KMS-11 (cell line): ENCODE measurements around the gene EML2.

Experiments used
- H2AFZ ChIP-seq: fragments of 200-600 bp; sonication (generic); 2 replicates; pipeline ENCODE4 v1.6.1; 2016; ENCODE audit warnings: antibody characterized with exemption, mixed run types, low read depth
- H3K27ac ChIP-seq: fragments of 200-600 bp; sonication (generic); 2 replicates; pipeline ENCODE4 v1.6.1; 2016; ENCODE audit warnings: mild to moderate bottlenecking, mixed run types
- H3K27me3 ChIP-seq: fragments of 200-600 bp; sonication (generic); 2 replicates; pipeline ENCODE4 v1.6.1; 2017; ENCODE audit warnings: mild to moderate bottlenecking, low read depth, mixed run types, moderate library complexity; ENCODE audit not compliant: insufficient read depth
- H3K36me3 ChIP-seq: fragments of 200-600 bp; sonication (generic); 2 replicates; pipeline ENCODE4 v1.6.1; 2017; ENCODE audit warnings: mild to moderate bottlenecking, mixed run types; ENCODE audit not compliant: insufficient read depth
- H3K4me1 ChIP-seq: fragments of 200-600 bp; sonication (generic); 2 replicates; pipeline ENCODE4 v1.6.1; 2016; ENCODE audit warnings: mild to moderate bottlenecking, low read depth, mixed run types; ENCODE audit not compliant: poor library complexity, severe bottlenecking
- H3K4me2 ChIP-seq: fragments of 200-600 bp; sonication (generic); 2 replicates; pipeline ENCODE4 v1.7.0; 2016; ENCODE audit warnings: mild to moderate bottlenecking, mixed run types
- H3K4me3 ChIP-seq: fragments of 200-600 bp; sonication (generic); IDR thresholded peaks from 2 replicates; pipeline ENCODE4 v1.6.1; 2017; ENCODE audit warnings: low read depth, low read length, mixed read lengths; ENCODE audit not compliant: insufficient read depth
- H3K79me2 ChIP-seq: fragments of 200-600 bp; sonication (generic); 2 replicates; pipeline ENCODE4 v1.6.1; 2016; ENCODE audit warnings: low read depth, mixed run types; ENCODE audit not compliant: insufficient read depth
- H3K9ac ChIP-seq: fragments of 200-600 bp; sonication (generic); 2 replicates; pipeline ENCODE4 v1.6.1; 2016; ENCODE audit warnings: mild to moderate bottlenecking, mixed run types
- H4K20me1 ChIP-seq: fragments of 200-600 bp; sonication (generic); 2 replicates; pipeline ENCODE4 v1.6.1; 2016; ENCODE audit warnings: mild to moderate bottlenecking, mixed run types; ENCODE audit not compliant: insufficient read depth
- TF ChIP-seq, protein P1 (sequence below): fragments of 200-600 bp; sonication (generic); conservative IDR thresholded peaks from 2 replicates; pipeline ENCODE4 v1.6.1; 2017; ENCODE audit warnings: low read depth, mild to moderate bottlenecking, antibody characterized with exemption, low read length, moderate library complexity, mixed read lengths

Gene EML2

DNA sequence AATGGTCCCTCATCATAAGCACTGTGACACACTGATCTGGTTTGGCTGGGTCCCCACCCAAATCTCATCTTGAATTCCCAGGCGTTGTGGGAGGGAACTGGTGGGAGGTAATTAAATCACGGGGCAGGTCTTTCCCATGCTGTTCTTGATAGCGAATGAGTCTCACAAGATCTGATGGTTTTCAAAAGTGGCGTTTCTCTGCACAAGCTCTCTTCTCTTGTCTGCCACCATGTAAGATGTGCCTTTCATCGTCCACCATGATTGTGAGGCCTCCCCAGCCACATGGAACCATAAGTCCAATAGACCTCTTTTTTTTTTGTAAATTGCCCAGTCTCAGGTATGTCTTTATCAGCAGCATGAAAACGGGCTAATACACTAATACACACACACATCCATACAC is 30.2 kb downstream of the EML2 start:
- no peaks in the 10 kb centered on the region for H4K20me1 ChIP-seq
- TF ChIP-seq, protein P1, sequence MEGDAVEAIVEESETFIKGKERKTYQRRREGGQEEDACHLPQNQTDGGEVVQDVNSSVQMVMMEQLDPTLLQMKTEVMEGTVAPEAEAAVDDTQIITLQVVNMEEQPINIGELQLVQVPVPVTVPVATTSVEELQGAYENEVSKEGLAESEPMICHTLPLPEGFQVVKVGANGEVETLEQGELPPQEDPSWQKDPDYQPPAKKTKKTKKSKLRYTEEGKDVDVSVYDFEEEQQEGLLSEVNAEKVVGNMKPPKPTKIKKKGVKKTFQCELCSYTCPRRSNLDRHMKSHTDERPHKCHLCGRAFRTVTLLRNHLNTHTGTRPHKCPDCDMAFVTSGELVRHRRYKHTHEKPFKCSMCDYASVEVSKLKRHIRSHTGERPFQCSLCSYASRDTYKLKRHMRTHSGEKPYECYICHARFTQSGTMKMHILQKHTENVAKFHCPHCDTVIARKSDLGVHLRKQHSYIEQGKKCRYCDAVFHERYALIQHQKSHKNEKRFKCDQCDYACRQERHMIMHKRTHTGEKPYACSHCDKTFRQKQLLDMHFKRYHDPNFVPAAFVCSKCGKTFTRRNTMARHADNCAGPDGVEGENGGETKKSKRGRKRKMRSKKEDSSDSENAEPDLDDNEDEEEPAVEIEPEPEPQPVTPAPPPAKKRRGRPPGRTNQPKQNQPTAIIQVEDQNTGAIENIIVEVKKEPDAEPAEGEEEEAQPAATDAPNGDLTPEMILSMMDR: no peak
- H3K4me3 ChIP-seq: no peak overlapping the region
- H3K9ac ChIP-seq: no peak overlapping the region
- no peaks in the 10 kb centered on the region for H3K79me2 ChIP-seq
- no peaks in the 10 kb centered on the region for H3K36me3 ChIP-seq
- peaks cover 9% of the 10 kb centered on the region for H3K4me1 ChIP-seq
- no peaks in the 10 kb centered on the region for H3K27me3 ChIP-seq
- H3K27ac ChIP-seq: no peak overlapping the region
- H2AFZ ChIP-seq: no peak overlapping the region
- no peak overlapping the region for H3K4me2 ChIP-seq

DNA sequence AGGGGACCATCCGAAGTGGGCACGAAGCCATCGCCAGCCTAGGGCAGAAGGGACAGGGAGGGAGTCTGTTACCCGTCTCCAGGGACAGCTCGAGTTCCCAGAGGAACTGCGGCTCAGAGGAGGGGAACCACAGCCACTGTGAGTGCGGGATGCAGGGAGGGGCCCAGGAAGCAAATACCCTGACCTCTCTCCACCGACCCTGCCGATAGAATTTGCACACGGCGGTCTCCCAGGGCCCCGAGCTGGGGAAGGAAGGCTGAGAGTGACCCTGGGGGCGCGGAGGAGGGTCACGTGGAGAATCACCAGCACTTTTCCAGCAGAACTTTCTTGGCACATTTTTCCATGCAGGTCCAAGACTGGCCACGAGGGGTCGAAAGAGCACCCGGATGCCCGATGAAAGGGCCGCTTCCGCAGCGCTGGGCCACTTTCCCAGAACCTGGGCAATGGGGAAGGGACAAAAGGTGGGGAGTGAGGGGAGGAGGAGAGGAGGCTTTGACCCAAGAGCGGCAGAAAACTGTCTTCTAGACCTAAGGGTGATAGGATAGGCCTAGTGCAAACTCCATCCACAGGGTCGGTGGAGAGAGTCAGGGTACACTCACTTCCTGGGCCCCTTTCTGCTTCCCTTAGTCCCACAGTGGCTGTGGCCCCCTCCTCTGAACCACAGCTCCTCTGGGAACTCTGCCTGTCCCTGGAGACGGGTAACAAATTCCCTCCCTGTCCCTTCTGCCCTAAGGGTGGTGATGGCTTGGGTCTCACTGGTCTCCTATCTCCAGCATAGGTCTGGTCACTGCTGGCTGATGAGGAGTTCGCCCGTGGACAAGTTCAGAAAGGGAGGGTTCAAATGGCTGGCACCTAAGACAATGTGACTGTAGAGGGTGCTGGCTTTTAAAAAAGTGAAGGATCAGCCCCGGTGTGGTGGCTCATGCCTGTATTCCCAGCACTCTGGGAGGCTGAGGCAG is 31.8 kb downstream of the EML2 start:
- Histone ChIP-seq H2AFZ (peak overlapping the region; percentile 69), H4K20me1 (no peaks in the 10 kb centered on the region), H3K4me1 (peaks cover 6% of the 10 kb centered on the region), H3K9ac (no peak overlapping the region), H3K36me3 (no peaks in the 10 kb centered on the region), H3K4me3 (no peak overlapping the region), H3K27me3 (peaks cover 7% of the 10 kb centered on the region; the same call in 1 of the 2 replicates), H3K4me2 (no peak overlapping the region), H3K27ac (no peak overlapping the region), H3K79me2 (no peaks in the 10 kb centered on the region)
- TF ChIP-seq, protein P1: peak; percentile 86

DNA sequence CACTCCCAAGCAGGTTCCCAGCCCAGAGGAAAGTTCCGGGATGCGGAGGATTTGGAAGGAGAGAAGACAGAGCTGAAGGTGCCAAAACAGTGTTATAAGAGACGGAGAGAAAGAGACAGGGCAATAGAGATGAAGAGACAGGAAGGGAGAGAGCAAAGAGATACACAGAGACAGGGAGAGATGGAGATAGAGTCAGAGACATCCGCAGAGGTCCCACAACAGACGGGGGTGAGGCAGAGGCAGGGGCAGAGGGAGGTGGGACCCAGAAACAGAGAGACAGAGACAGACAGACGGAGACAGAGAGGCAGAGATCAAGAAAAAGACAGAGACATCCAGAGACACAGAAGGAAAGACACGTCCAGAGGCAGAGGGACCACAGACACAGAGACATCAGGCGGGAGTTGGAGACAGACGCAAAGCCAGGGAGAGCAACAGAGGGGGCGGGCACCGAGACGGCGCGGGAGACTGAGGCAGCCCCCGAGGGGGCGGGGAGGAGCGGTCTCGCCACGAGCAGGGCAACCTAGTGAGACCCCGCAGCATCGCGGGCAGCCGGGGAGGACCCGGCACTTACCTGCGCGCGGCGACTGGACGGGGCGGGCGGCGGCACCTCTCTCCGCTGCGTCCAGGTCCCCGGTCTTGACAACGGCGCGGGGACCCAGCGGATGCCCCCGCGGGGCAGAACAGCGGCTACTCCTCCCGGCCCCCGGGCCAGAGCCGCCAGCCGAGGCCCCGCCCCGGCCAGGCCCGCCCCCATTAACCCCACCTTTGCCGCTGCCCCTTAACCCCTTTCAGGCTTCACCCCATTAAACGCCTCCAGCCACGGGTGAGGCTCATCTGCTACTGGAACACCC is 37.4 kb downstream of the EML2 start, which contains the start of gene GPR4:
GPR4 (minus strand) TSS at position 689 of the 851 bp plus-strand sequence. CDS start 10,346 bp downstream, outside the sequence.
- TF ChIP-seq, protein P1: no peak
- Histone ChIP-seq H3K36me3 (no peaks in the 10 kb centered on the region), H3K4me3 (no peak within 1 kb of the TSS), H3K4me2 (no peak within 1 kb of the TSS), H3K27me3 (peaks cover 60% of the 10 kb centered on the region), H2AFZ (no peak within 1 kb of the TSS), H4K20me1 (no peaks in the 10 kb centered on the region), H3K4me1 (no peaks in the 10 kb centered on the region), H3K79me2 (no peaks in the 10 kb centered on the region), H3K9ac (no peak within 1 kb of the TSS), H3K27ac (no peak within 1 kb of the TSS)

DNA sequence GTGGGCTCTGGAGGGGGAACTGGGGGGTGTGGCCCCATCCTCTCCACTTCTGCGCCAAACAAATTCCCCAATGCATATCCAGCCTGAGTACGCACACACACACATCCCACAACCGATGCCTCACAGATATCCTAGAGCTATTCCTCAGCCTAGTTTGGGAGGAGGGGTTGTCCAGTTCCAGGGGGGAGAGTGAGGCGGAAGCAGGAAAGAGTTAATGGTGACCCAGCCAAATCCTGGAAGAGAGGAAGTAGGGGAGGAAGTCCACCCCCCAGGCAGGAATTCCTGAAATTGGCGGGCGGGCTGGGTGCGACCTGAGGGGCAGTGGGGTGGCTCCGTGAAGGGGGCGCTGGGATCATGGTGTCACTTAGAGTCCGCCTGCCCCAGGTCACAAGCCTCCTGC is 38.1 kb downstream of the EML2 start:
- Histone ChIP-seq H2AFZ (no peak overlapping the region), H3K9ac (no peak overlapping the region), H3K27ac (no peak overlapping the region), H3K27me3 (peaks cover 67% of the 10 kb centered on the region), H3K4me2 (no peak overlapping the region), H4K20me1 (no peaks in the 10 kb centered on the region), H3K4me3 (no peak overlapping the region), H3K4me1 (no peaks in the 10 kb centered on the region), H3K36me3 (no peaks in the 10 kb centered on the region), H3K79me2 (no peaks in the 10 kb centered on the region)
- TF ChIP-seq, protein P1: no peak
